ENCODE results near the gene KIF3C.

Gene KIF3C

DNA sequence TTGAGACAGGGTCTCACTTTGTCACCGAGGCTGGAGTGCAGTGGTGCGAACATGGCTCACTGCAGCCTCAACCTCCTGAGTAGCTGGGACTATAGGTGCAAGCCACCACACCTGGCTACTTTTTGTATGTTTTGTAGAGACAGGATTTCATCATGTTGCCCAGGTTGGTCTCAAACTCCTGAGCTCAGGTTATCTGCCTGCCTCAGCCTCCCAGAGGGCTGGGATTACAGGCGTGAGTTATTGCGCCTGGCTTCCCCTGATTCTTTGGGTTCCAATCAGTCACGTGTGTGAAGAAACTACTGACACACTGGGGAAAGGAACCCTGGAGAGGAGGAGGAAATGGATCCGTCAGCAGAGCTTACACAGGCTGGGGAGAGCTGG lies 29.3 kb upstream of the KIF3C start:
- no peak for TF ChIP-seq EZH2 (IDR thresholded peaks at IDR 0.05; ENCODE audit: borderline replicate concordance, low read length)
- TF ChIP-seq, protein P1, sequence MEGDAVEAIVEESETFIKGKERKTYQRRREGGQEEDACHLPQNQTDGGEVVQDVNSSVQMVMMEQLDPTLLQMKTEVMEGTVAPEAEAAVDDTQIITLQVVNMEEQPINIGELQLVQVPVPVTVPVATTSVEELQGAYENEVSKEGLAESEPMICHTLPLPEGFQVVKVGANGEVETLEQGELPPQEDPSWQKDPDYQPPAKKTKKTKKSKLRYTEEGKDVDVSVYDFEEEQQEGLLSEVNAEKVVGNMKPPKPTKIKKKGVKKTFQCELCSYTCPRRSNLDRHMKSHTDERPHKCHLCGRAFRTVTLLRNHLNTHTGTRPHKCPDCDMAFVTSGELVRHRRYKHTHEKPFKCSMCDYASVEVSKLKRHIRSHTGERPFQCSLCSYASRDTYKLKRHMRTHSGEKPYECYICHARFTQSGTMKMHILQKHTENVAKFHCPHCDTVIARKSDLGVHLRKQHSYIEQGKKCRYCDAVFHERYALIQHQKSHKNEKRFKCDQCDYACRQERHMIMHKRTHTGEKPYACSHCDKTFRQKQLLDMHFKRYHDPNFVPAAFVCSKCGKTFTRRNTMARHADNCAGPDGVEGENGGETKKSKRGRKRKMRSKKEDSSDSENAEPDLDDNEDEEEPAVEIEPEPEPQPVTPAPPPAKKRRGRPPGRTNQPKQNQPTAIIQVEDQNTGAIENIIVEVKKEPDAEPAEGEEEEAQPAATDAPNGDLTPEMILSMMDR (IDR thresholded peaks at IDR 0.05; ENCODE audit: low read length) = no peak
- H3K4me1 ChIP-seq (ENCODE audit: insufficient read depth, low read length, severe bottlenecking) = no peaks in the 10 kb centered on the region
- H3K27me3 ChIP-seq (ENCODE audit: insufficient read depth, low read length) = 0 out of 2 replicates have a peak, but pooled peaks cover 4% of the 10 kb centered on the region
- H2AFZ ChIP-seq (ENCODE audit: low read length) = no peak overlapping the region
- H3K4me2 ChIP-seq (ENCODE audit: low read length) = no peak overlapping the region
- H4K20me1 ChIP-seq (ENCODE audit: insufficient read depth, low read length) = no peaks in the 10 kb centered on the region
- no peaks in the 10 kb centered on the region for H3K79me2 ChIP-seq (ENCODE audit: insufficient read depth, low read length)
- H3K4me3 ChIP-seq (ENCODE audit: low read depth, low read length, poor library complexity, severe bottlenecking) = no peak overlapping the region
- H3F3A ChIP-seq (ENCODE audit: insufficient read depth, low read length) = no peaks in the 10 kb centered on the region
- H3K9me2 ChIP-seq (ENCODE audit: low read depth, low read length) = no peaks in the 10 kb centered on the region
- H3K36me3 ChIP-seq (ENCODE audit: insufficient read depth, low read length) = no peaks in the 10 kb centered on the region
- H3K27ac ChIP-seq (ENCODE audit: low read depth, low read length, poor library complexity, severe bottlenecking) = no peak overlapping the region
- H3K9ac ChIP-seq (ENCODE audit: low read length) = no peak overlapping the region
- peaks cover 4% of the 10 kb centered on the region; the same call in 1 of the 2 replicates for H3K9me3 ChIP-seq (ENCODE audit: low read length)

DNA sequence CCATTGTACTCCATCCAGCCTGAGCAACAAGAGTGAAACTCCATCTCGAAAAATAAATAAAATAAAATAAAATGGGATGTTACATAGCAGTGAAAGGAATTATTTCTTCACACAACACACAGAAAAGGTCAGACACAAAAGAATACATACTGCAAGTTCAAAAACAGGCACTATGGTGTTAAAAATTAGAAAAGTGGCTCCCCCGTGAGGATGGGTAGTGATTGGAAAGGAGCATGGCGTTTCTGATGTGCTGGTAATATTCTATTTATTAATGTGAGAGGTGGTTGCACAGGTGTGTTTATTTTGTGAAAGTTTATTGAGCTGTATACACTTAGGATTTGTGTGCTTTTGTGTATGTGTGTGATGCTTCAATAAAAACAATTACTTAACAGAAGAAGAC lies 28.6 kb upstream of the KIF3C start:
- no peaks in the 10 kb centered on the region for H3K36me3 ChIP-seq (ENCODE audit: insufficient read depth, low read length)
- H3K9ac ChIP-seq (ENCODE audit: low read length) = no peak overlapping the region
- H3K4me2 ChIP-seq (ENCODE audit: low read length) = no peak overlapping the region
- no peak overlapping the region for H3K27ac ChIP-seq (ENCODE audit: low read depth, low read length, poor library complexity, severe bottlenecking)
- no peaks in the 10 kb centered on the region for H3K9me2 ChIP-seq (ENCODE audit: low read depth, low read length)
- no peak overlapping the region for H3K4me3 ChIP-seq (ENCODE audit: low read depth, low read length, poor library complexity, severe bottlenecking)
- no peaks in the 10 kb centered on the region for H3F3A ChIP-seq (ENCODE audit: insufficient read depth, low read length)
- no peaks in the 10 kb centered on the region for H4K20me1 ChIP-seq (ENCODE audit: insufficient read depth, low read length)
- H3K4me1 ChIP-seq (ENCODE audit: insufficient read depth, low read length, severe bottlenecking) = no peaks in the 10 kb centered on the region
- H3K9me3 ChIP-seq (ENCODE audit: low read length) = peaks cover 4% of the 10 kb centered on the region; the same call in 1 of the 2 replicates
- no peaks in the 10 kb centered on the region for H3K79me2 ChIP-seq (ENCODE audit: insufficient read depth, low read length)
- TF ChIP-seq EZH2 (IDR thresholded peaks at IDR 0.05; ENCODE audit: borderline replicate concordance, low read length) = no peak
- TF ChIP-seq, protein P1 (IDR thresholded peaks at IDR 0.05; ENCODE audit: low read length) = no peak; the same call in 1 of the 2 replicates
- H2AFZ ChIP-seq (ENCODE audit: low read length) = no peak overlapping the region
- H3K27me3 ChIP-seq (ENCODE audit: insufficient read depth, low read length) = 0 out of 2 replicates have a peak, but pooled peaks cover 4% of the 10 kb centered on the region

DNA sequence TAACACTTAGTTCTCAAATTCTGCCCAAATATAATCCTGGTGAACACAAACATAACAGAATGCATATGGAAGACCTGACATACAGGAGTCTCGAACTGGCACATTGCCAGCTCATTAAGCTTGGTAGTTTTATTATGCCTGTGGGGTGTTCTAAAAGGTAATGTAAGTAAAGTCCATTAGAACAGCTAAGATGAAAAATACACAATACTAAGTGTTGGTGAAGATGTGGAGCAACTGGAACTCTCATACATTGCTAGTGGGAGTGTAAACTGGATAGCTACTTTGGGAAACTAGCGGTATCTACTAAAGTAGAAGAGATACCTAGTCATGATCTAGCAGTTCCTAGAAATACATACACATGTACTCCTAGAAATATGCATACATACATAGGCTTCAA lies 27.3 kb upstream of the KIF3C start:
- Histone ChIP-seq H2AFZ (ENCODE audit: low read length) (no peak overlapping the region), H3K4me1 (ENCODE audit: insufficient read depth, low read length, severe bottlenecking) (no peaks in the 10 kb centered on the region), H3K9me3 (ENCODE audit: low read length) (peaks cover 4% of the 10 kb centered on the region; the same call in 1 of the 2 replicates), H3F3A (ENCODE audit: insufficient read depth, low read length) (no peaks in the 10 kb centered on the region), H3K9ac (ENCODE audit: low read length) (no peak overlapping the region), H3K9me2 (ENCODE audit: low read depth, low read length) (no peaks in the 10 kb centered on the region), H3K27ac (ENCODE audit: low read depth, low read length, poor library complexity, severe bottlenecking) (no peak overlapping the region), H3K27me3 (ENCODE audit: insufficient read depth, low read length) (no peaks in the 10 kb centered on the region), H3K4me2 (ENCODE audit: low read length) (no peak overlapping the region), H3K36me3 (ENCODE audit: insufficient read depth, low read length) (no peaks in the 10 kb centered on the region), H4K20me1 (ENCODE audit: insufficient read depth, low read length) (no peaks in the 10 kb centered on the region), H3K79me2 (ENCODE audit: insufficient read depth, low read length) (no peaks in the 10 kb centered on the region), H3K4me3 (ENCODE audit: low read depth, low read length, poor library complexity, severe bottlenecking) (no peak overlapping the region)
- TF ChIP-seq, protein P1 (IDR thresholded peaks at IDR 0.05; ENCODE audit: low read length) = no peak
- TF ChIP-seq EZH2 (IDR thresholded peaks at IDR 0.05; ENCODE audit: borderline replicate concordance, low read length) = no peak
